ENCODE results near the gene WRNIP1. TPM values are rescaled to one million over a fixed set of nuclear protein-coding genes. Genes with fewer than 3 reads are reported as not detected.

WRNIP1 gene
- total RNA-seq, 1 experiment from 2014 or later: 51.7 TPM

- Mint-ChIP-seq H3K27me3 (ENCODE audit: insufficient read depth, unreplicated experiment) (no peaks in the 10 kb centered on the region), H3K9me3 (ENCODE audit: unreplicated experiment) (no peaks in the 10 kb centered on the region), H3K4me3 (ENCODE audit: unreplicated experiment) (peak overlapping the region; percentile 72), H3K36me3 (ENCODE audit: insufficient read depth, unreplicated experiment) (peaks cover 5% of the 10 kb centered on the region), H3K4me1 (ENCODE audit: low read depth, unreplicated experiment) (peaks cover 18% of the 10 kb centered on the region), H3K27ac (ENCODE audit: unreplicated experiment) (peak overlapping the region; percentile 0)
- no peaks in the 10 kb centered on the region; the same call in 1 of the 2 replicates for H3K4me1 ChIP-seq
- no peaks in the 10 kb centered on the region for H3K9me3 ChIP-seq
- ChIA-PET POLR2A (interaction anchor here (0.6 to 1.8 kb wide), 7 partner anchors 31 to 233 kb away, joined by 3 to 13 read pairs (median 4); partner anchors contain the start of gene SERPINB1), CTCF (interaction anchor here (0.7 to 1.4 kb wide), 8 partner anchors 16 to 112 kb away, joined by 3 to 8 read pairs (median 4); partner anchors contain the start of genes MYLK4 and SERPINB1)
- intact Hi-C loops (cut with micrococcal nuclease; ENCODE audit: unreplicated experiment): loop anchor here (2.0 to 10.0 kb wide), 3 partner anchors 27 to 299 kb away; partner anchors contain the start of gene RIPK1
- peak; percentile 39 to 58 for DNase-seq
- BruUV-seq (replicated peaks): no TSS peak
- no peaks in the 10 kb centered on the region for H3K36me3 ChIP-seq (ENCODE audit: control insufficient read depth, insufficient read depth, low read length)
- H3K27me3 ChIP-seq (replicated peaks; ENCODE audit: control insufficient read depth, insufficient read depth, low read length): no peaks in the 10 kb centered on the region
- TF ChIP-seq, protein P1, sequence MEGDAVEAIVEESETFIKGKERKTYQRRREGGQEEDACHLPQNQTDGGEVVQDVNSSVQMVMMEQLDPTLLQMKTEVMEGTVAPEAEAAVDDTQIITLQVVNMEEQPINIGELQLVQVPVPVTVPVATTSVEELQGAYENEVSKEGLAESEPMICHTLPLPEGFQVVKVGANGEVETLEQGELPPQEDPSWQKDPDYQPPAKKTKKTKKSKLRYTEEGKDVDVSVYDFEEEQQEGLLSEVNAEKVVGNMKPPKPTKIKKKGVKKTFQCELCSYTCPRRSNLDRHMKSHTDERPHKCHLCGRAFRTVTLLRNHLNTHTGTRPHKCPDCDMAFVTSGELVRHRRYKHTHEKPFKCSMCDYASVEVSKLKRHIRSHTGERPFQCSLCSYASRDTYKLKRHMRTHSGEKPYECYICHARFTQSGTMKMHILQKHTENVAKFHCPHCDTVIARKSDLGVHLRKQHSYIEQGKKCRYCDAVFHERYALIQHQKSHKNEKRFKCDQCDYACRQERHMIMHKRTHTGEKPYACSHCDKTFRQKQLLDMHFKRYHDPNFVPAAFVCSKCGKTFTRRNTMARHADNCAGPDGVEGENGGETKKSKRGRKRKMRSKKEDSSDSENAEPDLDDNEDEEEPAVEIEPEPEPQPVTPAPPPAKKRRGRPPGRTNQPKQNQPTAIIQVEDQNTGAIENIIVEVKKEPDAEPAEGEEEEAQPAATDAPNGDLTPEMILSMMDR (IDR thresholded peaks at IDR 0.05; ENCODE audit: insufficient read depth in 1 of 2, low read depth in 1 of 2, low read length in 1 of 2, severe bottlenecking in 1 of 2, unreplicated experiment in 1 of 2): no peak
- peak overlapping the region; percentile 90 for H3K4me3 ChIP-seq (ENCODE audit: low read depth, low read length)
These were observed 938 bp downstream of the WRNIP1 start for GRCh38 chr6:2765896-2766766.

DNA sequence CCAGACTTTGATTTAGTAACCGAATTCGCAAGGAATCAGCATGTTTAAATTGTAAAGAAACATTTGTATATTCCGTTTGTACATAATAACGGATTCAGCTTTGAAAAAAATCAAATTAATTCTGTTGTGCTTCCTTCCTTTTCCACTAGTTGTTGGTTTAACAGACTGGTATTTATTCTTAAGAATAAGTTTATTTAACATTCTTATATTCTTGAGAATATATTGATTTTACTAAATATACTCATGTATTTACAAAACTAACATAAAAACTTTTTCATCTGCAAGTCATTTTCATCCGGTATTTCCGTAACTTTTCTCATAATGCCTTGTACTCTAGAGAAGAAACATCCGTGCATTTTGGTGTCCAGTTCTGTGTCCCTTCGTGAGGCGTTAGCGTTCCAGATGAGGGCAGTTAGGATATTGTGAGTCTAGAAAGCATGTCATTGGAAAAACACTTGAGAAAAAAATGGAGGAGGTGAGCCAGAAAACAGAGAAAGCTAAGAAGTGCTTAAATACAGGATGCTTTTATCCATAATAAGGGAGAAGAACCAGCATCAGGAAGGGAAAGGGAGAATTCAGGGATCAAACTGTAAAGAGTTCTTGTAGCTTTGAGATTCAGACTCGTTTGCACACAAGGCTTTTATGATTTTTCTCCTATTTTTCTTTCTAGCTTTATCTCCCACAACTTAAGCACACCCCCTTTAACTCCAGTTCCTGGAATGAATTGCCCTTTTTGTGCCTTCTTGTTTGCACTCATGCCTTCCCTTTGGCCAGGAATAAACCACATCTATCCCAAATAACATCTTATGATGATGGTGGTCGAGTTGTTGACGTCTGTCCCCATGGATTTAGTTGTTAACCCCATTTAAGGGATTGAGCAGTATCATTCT, 1.8 kb downstream of the WRNIP1 start:
- BruUV-seq (replicated peaks): TSS peak; percentile 23
- DNase-seq: no peak
- no peaks in the 10 kb centered on the region for H3K27me3 ChIP-seq (replicated peaks; ENCODE audit: control insufficient read depth, insufficient read depth, low read length)
- TF ChIP-seq, protein P1 (IDR thresholded peaks at IDR 0.05; ENCODE audit: insufficient read depth in 1 of 2, low read depth in 1 of 2, low read length in 1 of 2, severe bottlenecking in 1 of 2, unreplicated experiment in 1 of 2): peak in 1 of 2 experiments; percentile 9
- no peaks in the 10 kb centered on the region for H3K27me3 Mint-ChIP-seq (ENCODE audit: insufficient read depth, unreplicated experiment)
- ChIA-PET CTCF (interaction anchor here (0.6 to 0.9 kb wide), 3 partner anchors 16 to 170 kb away, joined by 3 to 7 read pairs (median 6); partner anchors contain the start of gene MYLK4), POLR2A (interaction anchor here (0.6 to 0.7 kb wide), 2 partner anchors 43 to 257 kb away, joined by 3 to 4 read pairs; no protein-coding TSS in a partner anchor)
- peaks cover 5% of the 10 kb centered on the region for H3K36me3 Mint-ChIP-seq (ENCODE audit: insufficient read depth, unreplicated experiment)
- peak overlapping the region; percentile 72 for H3K4me3 Mint-ChIP-seq (ENCODE audit: unreplicated experiment)
- H3K27ac Mint-ChIP-seq (ENCODE audit: unreplicated experiment): peak overlapping the region; percentile 0
- peaks cover 18% of the 10 kb centered on the region for H3K4me1 Mint-ChIP-seq (ENCODE audit: low read depth, unreplicated experiment)
- no peaks in the 10 kb centered on the region for H3K36me3 ChIP-seq (ENCODE audit: control insufficient read depth, insufficient read depth, low read length)
- H3K9me3 Mint-ChIP-seq (ENCODE audit: unreplicated experiment): no peaks in the 10 kb centered on the region
- intact Hi-C loops (cut with micrococcal nuclease; ENCODE audit: unreplicated experiment): loop anchor here (10.0 kb wide), 1 partner anchor 298 kb away; the partner anchor contains the start of gene RIPK1
- no peaks in the 10 kb centered on the region for H3K9me3 ChIP-seq
- H3K4me3 ChIP-seq (ENCODE audit: low read depth, low read length): peak overlapping the region; percentile 90
- H3K4me1 ChIP-seq: no peaks in the 10 kb centered on the region; the same call in 1 of the 2 replicates
